SK-N-SH (cell line): ENCODE results near the gene NLRC5.

Experiments used
- EZH2phosphoT487 ChIP-seq: fragments of 200-600 bp; sonication (generic); IDR thresholded peaks from 2 replicates; pipeline ENCODE4 v1.6.1; 2017; ENCODE audit warnings: low read depth, mixed run types, mild to moderate bottlenecking, antibody characterized with exemption, moderate library complexity, borderline replicate concordance
- FOXJ3 ChIP-seq: sonication (generic); formaldehyde crosslinking; IDR thresholded peaks from 2 replicates; pipeline ENCODE4 v1.5.1; 2020; ENCODE audit warnings: mild to moderate bottlenecking, missing genetic modification reagents
- GABPA ChIP-seq: IDR thresholded peaks from 2 replicates; pipeline ENCODE4 v1.4.0; 2012; ENCODE audit warnings: low read depth, mild to moderate bottlenecking
- MXI1 ChIP-seq: IDR thresholded peaks from 2 replicates; pipeline ENCODE4 v1.6.1; 2012; ENCODE audit warnings: mild to moderate bottlenecking, low read depth, low read length, improper control_type of control experiment
- NFIC ChIP-seq: IDR thresholded peaks from 2 replicates; pipeline ENCODE4 v1.4.0; 2012; ENCODE audit warnings: borderline replicate concordance
- PBX3 ChIP-seq: IDR thresholded peaks from 2 replicates; pipeline ENCODE4; 2012
- POLR2AphosphoS5 ChIP-seq: IDR thresholded peaks from 2 replicates; pipeline ENCODE4 v1.6.1; 2012; ENCODE audit warnings: low read depth, low read length
- RCOR1 ChIP-seq: fragments of 150-350 bp; IDR thresholded peaks from 2 replicates; pipeline ENCODE4 v1.6.1; 2017; ENCODE audit warnings: antibody characterized with exemption, low read length
- RFX5 ChIP-seq: IDR thresholded peaks from 2 replicates; pipeline ENCODE4 v1.6.1; 2012; ENCODE audit warnings: mild to moderate bottlenecking, improper control_type of control experiment, low read length
- TAF1 ChIP-seq: IDR thresholded peaks from 2 replicates; pipeline ENCODE4 v1.6.1; 2012; ENCODE audit warnings: low read depth, mild to moderate bottlenecking, low read length, moderate library complexity, borderline replicate concordance
- TCF12 ChIP-seq: IDR thresholded peaks from 2 replicates; pipeline ENCODE4 v1.4.0; 2012
- TF ChIP-seq, protein P1 (sequence below): fragments of 200-600 bp; sonication (generic); IDR thresholded peaks from 2 replicates; pipeline ENCODE4 v1.6.1; 2017; ENCODE audit warnings: antibody characterized with exemption, mild to moderate bottlenecking, moderate library complexity
- TF ChIP-seq, protein P2 (sequence below): IDR thresholded peaks from 2 replicates; pipeline ENCODE4 v1.4.0; 2012; ENCODE audit warnings: low read depth, borderline replicate concordance
- TF ChIP-seq, protein P3 (sequence below): IDR thresholded peaks from 2 replicates; pipeline ENCODE4 v1.4.0; 2012; ENCODE audit warnings: low read depth

DNA sequence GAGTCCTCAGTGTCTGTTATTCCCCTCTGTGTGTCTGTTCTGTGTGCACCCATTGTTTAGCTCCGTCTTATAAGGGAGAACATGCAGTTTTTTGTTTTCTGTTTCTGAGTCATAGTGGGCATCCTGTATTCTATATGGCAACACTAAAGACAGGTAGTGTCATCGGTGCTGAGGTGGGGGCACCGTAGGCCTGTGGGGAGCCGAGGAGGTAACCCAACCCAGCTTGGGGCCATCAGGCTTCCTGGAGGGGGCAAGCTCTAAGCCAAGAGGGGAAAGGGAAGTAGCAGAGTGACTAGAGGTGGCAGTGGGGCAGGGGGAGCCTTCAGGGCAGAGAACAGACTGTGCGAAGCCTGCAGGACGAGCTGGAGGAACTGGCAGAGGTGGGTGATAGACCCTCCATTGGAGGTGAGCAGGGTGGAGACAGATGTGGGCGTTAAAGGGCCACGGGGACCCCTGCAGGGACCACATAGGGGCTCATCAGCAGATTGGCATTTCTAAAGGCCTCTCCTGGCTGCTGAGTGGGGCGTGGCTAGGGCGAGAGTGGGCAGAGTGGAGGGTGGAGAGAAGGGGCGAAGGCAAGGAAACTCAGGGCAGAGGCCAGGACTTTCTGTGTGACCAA lies 139.5 kb downstream of the NLRC5 start:
- TF ChIP-seq, protein P1, sequence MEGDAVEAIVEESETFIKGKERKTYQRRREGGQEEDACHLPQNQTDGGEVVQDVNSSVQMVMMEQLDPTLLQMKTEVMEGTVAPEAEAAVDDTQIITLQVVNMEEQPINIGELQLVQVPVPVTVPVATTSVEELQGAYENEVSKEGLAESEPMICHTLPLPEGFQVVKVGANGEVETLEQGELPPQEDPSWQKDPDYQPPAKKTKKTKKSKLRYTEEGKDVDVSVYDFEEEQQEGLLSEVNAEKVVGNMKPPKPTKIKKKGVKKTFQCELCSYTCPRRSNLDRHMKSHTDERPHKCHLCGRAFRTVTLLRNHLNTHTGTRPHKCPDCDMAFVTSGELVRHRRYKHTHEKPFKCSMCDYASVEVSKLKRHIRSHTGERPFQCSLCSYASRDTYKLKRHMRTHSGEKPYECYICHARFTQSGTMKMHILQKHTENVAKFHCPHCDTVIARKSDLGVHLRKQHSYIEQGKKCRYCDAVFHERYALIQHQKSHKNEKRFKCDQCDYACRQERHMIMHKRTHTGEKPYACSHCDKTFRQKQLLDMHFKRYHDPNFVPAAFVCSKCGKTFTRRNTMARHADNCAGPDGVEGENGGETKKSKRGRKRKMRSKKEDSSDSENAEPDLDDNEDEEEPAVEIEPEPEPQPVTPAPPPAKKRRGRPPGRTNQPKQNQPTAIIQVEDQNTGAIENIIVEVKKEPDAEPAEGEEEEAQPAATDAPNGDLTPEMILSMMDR = no peak
- TF ChIP-seq GABPA (no peak), RCOR1 (no peak), TAF1 (no peak), RFX5 (no peak), POLR2AphosphoS5 (no peak), FOXJ3 (no peak), MXI1 (no peak), EZH2phosphoT487 (no peak), TCF12 (no peak), NFIC (no peak), PBX3 (no peak)
- TF ChIP-seq, protein P2, sequence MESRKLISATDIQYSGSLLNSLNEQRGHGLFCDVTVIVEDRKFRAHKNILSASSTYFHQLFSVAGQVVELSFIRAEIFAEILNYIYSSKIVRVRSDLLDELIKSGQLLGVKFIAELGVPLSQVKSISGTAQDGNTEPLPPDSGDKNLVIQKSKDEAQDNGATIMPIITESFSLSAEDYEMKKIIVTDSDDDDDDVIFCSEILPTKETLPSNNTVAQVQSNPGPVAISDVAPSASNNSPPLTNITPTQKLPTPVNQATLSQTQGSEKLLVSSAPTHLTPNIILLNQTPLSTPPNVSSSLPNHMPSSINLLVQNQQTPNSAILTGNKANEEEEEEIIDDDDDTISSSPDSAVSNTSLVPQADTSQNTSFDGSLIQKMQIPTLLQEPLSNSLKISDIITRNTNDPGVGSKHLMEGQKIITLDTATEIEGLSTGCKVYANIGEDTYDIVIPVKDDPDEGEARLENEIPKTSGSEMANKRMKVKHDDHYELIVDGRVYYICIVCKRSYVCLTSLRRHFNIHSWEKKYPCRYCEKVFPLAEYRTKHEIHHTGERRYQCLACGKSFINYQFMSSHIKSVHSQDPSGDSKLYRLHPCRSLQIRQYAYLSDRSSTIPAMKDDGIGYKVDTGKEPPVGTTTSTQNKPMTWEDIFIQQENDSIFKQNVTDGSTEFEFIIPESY = no peak
- TF ChIP-seq, protein P3, sequence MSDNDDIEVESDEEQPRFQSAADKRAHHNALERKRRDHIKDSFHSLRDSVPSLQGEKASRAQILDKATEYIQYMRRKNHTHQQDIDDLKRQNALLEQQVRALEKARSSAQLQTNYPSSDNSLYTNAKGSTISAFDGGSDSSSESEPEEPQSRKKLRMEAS = no peak
